HG02642 (cell line): Measurements from ENCODE around the gene JADE3.

ENCODE experiments used
- ATAC-seq: cut with Tn5 transposase; IDR thresholded peaks from one replicate; pipeline ENCODE4 v1.9.1; 2021; ENCODE audit warnings: mild to moderate bottlenecking; ENCODE audit not compliant: unreplicated experiment, poor library complexity

The JADE3 gene

DNA sequence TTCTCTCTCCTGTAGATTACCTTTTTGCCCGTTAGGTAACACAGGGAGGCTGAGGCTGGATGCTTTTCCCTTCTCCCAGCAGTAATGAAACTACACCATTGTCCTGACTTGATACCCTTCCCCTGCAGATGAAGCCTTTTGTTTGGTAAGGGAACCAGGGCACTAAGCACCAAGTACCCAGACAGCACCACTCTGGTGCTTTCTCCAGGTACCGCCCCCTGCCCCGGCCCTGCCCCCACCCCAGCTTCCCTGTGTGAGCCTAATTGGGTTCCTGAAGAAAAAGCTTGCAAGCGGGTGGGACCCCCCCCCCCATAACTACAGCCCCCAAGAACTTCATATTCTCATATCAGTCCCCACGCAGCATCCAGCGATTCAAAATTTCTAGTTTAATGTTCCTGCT, 79.8 kb downstream of the JADE3 start:
- ATAC-seq, result no peak

DNA sequence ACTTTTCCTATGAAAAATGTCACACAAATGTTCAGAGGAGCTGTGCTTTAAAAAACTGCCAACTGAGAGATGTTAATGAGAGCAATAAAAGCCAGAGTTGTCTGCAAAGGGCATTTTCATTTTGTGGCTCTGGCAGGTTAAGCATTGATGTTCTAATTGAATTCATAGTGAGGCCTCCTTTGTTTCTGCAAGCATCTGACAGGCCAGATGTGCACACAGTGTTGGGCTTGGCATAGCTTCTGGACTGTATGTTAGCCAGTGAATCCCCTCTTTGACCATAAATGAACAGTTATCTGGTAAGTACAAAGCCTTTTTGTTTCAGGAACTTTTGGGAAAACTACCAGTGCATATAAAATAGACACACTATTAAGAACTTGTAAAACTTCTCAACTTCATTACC, 81.9 kb downstream of the JADE3 start:
- ATAC-seq, result no peak

DNA sequence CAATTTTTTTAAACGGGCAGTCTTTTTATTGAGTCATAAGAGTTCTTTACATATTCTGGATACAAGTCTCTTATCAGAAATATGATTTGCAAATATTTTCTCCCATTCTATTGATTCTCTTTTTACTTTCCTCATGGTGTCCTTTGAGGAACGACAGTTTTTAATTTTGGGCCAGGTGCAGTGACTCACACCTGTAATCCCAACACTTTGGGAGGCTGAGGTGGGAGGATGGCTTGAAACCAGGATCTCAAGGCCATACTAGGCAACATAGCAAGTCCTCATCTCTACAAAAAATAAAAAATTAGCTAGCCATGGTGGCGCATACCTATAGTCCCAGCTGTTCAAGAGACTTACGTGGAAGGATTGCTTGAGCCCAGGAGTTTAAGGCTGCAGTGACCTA, 99.9 kb downstream of the JADE3 start:
- no peak for ATAC-seq

DNA sequence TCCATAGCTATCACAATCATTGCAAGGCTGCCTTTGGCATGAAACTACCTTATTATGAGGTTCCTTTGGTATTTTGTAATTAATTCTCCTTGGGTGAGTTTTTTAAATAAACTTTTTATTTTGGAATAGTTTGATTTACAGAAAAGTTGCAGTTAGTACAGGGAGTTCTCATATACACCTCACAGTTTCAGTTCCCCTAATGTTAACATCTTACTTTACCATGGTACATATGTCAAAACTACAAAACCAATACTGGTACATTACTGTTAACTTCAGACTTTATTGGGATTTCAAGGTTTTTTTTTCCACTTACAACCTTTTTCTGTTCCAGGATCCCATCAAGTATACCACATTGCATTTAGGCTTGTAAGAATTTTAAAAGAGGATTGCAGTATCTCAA, 114.0 kb downstream of the JADE3 start:
- ATAC-seq, result no peak

DNA sequence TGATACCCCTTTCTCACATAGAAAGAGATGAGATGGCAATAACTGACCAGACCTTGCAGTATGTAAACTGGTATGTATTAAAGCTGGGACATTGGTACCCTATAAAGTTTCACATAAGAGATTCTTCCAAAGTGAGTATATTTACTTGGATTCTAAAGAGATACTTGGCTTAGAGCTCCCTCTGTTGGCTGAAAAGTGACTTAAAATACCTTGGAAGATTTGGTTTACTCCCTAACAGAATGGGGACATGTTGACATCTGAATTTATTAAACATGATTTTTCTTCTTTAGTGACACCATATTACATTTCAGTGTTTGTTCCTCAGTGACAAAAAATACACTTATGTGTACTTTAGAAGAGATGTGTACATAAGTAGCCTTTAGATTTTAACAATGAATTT, 118.1 kb downstream of the JADE3 start:
- no peak for ATAC-seq

DNA sequence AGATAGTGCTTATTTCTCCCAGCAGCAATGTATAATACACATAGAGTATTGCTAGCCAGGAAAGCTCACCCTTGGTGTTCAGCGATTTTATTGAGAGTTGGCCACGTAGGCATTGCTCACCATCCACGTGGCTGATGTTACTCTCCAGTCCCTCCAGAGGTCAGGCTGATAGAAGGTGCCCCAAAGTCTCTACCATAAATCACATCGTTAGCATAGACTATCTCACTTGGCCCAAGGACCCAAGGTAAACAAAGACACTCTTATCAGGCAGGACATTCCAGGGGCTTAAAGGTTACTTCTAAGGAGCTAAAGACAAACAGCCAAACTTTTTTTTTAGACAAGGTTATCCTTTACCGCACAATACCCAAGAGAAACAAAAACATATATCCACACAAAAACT, 135.8 kb downstream of the JADE3 start:
- ATAC-seq, result no peak

DNA sequence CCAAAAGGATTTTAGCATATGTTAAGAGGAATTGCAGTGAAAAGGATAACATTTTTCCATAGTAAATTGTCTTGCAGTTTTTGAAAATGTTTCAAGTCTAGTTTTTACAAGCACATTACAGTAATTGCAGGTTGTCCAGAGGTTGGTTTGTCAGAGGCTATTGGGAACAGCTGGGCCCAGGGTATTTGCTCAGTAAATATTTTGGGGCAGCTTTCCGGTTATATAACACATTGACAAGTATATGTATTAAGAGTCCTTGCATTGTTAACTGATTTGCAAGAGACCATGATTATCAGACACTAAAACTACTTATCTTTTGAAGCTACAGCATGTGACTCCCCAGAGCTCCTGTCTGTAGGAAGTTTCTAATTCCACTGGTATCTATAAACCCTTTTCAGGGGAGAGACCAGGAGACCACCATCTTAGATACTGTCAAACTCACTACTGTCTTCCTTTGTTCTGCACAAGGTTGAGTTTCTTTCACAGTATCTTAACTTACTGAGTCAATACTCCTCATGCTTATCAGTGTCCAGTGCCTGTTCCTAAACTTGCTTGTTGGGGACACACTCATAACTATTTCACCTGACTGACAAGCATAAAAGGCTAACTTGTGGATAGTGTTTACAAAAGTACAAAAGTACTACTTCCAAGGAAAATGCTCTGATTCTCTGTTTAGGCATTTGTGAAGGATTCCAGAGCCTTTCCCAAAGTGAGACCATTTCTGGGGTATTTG, 147.1 kb downstream of the JADE3 start:
- no peak for ATAC-seq

DNA sequence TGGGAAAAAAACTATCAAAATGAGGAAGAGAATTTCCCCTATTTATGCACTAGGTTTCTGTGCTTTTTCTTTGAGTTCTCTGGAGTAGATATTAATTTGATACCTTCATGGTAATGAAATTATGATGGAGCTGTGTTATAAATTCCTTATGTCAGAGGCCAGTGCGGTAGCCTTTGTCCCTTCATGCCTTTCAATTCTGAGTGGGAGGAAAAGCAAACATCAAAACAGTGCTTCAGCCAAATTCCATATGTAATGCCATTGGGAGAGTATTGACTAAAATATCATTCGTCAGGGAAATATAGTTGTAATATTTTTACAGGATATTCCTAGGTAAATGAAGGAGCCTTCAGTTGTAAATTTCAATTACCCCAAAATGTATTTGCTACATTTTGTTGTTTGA, 148.5 kb downstream of the JADE3 start:
- no peak for ATAC-seq

DNA sequence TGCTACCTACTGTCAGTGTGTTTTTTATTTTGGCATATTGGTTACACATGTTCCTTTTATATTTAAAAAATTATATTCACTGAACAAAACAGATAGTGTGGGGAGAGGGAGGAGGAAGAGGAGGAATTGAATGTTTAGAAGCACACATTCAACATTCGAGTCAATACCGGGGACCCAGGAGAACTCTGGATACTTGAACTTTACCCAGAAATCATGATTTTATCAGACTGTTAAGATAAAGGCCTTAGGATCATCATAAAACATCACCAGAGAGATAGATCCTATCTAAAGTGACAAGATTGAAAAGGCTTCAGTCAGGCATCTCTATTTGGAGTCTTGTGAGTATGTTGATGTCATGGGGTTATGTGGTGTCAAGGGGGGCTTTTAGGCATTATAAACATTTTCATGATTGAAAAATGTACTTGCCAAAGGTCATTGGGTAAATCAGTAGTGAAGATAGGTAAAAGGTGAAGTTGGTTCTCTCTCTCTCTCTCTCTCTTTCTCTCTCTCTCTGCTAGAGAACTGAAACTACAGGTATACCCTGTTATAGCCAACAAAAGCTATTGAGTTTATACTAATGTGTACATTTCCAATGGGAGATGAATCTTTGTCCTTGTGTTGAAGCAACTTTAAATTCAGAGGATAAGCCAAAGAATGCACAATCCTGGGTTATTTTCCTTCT, 149.2 kb downstream of the JADE3 start:
- no peak for ATAC-seq

DNA sequence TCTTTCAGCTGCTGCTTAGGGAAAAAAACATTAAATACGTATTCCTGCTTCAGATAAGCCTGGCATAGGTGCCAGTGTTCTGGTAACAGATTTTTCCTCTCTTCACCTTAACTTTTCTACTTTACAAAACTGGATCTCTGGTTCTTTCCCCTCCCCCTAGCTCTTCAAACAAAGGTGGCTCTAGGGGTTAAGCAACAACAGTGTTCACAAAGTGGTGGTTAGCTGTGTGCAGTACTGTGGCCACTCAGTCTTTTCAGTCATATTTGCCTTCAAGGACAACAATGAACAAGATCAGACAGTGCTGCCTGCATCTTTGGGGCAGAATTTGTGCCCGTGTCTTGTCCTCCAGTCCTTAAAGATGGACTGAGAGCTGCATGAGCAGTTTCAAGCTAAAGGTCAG, 151.0 kb downstream of the JADE3 start:
- ATAC-seq, result no peak

DNA sequence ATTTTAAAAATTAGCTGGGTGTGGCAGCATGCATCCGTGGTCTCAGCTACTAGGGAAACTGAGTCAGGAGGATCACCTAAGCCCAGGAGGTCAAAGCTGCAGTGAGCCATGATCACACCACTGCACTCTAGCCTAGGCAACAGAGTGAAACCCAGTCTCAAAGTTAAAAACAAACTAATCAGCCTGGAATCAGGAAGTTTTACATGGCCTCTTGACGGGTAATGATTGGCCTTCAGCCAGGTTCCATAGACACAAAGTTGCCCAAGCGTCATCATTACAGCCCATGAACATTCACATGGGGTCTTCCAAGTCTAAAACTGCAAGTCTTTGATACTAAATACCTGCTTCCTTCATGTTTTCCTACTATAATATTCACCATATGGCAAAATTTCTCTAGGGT, 156.0 kb downstream of the JADE3 start:
- no peak for ATAC-seq

DNA sequence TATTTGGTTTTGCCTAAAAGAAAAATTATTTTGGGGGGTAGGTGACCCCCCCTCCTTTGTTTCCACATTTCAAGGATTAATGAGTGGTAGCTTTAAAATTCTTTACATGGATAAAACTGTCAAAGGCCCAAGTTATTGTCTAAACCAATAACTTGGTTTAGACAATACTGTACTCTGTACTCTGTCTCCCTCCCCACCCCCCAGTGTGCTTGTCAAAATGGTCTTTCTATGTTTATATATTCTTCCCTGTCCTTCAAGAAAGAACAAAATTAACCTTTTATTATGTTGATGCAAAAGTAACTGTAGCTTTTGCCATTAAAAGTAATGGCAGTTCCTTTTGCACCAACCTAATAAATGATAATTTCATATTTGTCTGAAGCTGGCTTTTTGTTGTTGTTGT, 156.5 kb downstream of the JADE3 start:
- no peak for ATAC-seq

DNA sequence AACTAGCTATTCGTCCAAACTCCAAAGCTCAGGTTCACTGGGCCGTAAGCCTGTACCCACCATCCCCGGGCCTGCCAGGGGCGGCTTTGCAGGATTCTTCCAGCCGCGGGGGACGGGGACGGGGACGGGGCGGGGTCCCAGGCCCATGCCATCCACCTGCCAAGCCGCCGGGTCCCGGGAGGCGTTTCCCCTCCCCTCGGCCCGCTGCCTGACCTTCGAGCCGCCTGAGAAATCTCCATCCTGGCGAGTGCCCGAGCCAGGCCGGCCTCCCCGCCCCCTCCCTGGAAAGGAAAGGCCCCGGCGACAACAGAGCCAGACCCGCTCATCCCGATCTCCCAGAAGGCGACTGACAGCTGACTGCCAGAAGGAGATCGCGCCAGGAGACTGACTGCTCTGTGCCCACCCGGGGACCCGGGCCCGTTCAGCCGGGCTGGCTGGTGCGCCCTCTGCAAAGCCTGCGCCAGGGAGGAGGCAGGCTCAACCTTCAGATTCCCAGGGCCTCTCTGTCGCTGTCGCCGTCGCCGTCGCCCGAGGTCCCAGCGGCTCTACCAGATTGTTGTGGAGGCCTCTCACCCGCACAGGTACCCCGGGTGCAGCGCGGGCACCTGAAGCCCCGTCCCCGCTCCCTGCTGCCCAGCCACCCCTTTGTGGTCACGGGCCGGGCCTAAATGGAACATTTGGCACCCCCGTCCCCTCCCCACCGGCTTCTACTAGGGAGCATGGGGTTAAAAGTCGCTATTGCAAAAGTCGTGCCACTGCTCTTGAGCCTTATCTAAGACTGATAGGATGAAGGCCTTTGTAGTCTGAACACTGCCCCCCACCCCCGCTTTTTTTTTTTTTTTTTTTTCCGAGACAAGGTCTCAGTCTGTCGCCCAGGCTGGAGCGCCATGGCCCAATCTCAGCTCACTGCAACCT, 166.2 kb downstream of the JADE3 start, which contains the start of gene RGN:
Gene RGN, plus strand, starts transcription at position 315 of the 915 bp plus-strand sequence. CDS start 2,702 bp downstream, outside the sequence.
- ATAC-seq, result no peak

DNA sequence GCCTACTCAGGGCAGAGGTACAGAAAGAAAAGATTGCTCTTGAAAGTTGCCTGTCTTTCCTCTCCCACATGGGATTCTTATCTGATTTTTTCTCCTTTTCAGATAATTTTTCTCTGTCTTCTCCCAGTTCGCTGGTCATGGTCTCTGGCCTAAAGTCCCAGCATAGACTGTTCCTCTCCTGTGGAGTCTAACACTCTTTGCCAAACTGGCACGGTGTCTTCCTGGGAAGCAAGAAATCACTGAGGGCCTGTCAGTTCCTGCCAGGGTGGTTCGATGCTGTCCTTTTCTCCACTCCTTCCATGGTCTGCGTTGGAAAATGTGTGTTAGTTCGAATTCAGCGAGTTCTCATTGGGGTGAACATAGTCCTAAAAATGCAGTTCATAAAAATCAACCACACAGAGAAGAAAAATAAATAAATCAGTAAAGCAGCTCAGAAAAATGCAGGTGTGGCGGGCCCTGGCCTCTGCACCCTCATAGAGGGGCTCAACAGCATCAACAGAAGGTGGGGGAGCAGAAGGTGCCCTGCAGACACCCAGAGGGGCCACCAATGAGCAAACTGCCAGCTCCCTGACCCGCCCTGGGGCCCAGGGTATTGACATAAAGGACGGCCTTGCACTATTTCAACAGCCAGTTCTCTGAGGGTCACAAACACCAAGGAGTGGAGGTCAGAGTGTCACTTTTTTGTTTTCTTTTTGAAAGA, 168.1 kb downstream of the JADE3 start:
- no peak for ATAC-seq

DNA sequence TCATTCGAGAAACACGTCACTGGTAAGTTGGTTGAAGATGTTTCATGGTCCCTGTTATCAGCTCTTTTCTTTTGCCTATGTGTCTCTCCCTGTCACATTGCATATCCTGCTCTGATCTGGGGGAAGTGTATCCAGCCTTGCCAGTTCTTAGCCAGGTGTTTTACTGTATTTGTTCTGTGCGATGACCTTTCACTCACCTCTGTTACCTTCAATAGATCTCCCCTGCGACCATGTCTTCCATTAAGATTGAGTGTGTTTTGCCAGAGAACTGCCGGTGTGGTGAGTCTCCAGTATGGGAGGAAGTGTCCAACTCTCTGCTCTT, 168.7 kb downstream of the JADE3 start:
- no peak for ATAC-seq

DNA sequence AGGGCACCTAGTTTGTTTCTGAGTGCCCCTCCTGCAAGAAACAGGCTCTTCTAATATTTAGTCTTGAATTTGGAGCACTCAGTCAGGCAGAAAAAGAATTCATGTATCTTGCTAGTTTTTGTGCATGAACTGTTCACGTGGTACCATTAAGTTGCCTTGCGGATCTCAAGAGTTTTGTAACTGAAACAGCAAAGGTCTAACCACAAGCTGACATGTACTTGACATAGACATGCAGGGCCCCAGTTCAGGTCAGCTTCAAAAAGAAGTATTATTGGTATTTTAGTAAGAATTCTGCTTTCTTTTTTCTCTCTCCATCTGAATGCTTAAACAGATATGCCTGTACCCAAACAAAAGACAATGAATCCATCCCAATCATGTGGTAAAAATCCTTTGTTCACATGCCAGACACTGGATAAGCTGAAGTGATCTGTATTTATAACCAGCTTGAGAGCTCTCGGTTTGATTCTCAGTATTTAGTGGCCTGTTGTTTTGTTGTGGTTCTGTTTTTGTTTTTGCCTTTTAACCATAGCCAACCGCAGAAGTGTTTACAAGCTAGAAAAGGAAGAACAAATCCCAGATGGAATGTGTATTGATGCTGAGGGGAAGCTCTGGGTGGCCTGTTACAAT, 179.0 kb downstream of the JADE3 start:
- no peak for ATAC-seq

DNA sequence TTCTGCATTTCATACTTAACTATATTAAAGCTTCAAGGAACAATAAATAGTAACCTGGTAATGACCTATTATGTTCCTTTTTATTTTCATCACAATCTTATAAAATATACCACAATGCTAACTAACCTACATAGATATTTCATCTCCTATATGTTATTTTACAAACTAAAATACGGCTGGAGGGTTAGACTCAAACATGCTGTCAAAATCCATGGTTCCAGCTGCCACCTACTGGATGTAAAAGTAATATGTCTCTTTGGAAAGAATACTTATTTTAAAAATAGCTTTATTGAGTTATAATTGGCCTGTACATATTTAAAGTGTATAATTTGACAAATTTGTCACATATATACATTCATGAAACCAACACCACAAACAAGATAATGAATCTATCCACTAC, 181.0 kb downstream of the JADE3 start:
- ATAC-seq, result no peak

DNA sequence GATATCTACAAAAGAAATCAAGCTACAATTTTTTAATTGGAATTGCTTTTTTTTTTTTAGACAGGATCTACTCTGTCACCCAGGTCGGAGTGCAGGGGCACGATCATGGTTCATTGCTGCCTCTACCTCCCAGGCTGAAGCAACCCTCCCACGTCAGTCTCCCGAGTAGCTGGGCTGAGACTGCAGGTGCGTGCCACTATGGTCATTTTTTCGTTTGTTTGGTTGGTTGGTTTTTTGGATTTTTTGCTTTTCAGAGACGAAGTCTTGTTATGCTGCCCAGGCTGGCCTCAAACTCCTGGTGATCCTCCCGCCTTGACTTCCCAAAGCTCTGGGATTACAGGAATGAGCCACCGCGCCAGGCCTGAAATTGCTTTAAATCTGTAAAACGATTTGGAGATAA, 181.6 kb downstream of the JADE3 start:
- no peak for ATAC-seq

DNA sequence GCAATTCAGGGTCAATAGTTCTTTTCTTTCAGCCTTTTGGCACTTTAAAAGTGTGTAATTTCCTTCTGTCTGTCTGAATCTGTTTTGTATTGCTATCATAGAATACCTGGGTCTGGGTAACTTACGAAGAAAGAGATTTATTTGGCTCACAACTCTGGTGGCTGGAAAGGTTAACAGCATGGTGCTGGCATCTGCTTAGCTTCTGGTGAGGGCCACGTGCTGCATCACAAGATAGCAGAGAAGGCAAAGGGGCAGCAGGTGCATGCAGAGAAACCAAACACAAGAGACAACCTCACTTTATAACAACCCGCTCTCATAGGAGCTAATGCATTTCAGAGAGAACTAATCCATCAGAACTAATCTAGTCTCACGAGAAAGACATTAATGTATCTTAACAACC, 184.8 kb downstream of the JADE3 start:
- no peak for ATAC-seq
